ENCODE results near the gene RPS5.

The RPS5 gene

GRCh38 chr19:58387338-58388174 lies 487 bp downstream of the RPS5 start:
- peaks cover 10% of the 10 kb centered on the region; the same call in 1 of the 2 replicates for H3K36me3 ChIP-seq (replicated peaks; ENCODE audit: insufficient read depth, low read length)
- peaks cover 32% of the 10 kb centered on the region for H3K79me2 ChIP-seq (ENCODE audit: low read length)
- no peaks in the 10 kb centered on the region for H3K9me2 ChIP-seq (replicated peaks; ENCODE audit: insufficient read depth, low read length)
- H3K27ac ChIP-seq (ENCODE audit: low read length): peak overlapping the region; percentile 83; the same call in 1 of the 2 replicates
- H3F3A ChIP-seq (ENCODE audit: insufficient read depth, low read length): peaks cover 3% of the 10 kb centered on the region; the same call in 1 of the 2 replicates
- TF ChIP-seq, protein P1, sequence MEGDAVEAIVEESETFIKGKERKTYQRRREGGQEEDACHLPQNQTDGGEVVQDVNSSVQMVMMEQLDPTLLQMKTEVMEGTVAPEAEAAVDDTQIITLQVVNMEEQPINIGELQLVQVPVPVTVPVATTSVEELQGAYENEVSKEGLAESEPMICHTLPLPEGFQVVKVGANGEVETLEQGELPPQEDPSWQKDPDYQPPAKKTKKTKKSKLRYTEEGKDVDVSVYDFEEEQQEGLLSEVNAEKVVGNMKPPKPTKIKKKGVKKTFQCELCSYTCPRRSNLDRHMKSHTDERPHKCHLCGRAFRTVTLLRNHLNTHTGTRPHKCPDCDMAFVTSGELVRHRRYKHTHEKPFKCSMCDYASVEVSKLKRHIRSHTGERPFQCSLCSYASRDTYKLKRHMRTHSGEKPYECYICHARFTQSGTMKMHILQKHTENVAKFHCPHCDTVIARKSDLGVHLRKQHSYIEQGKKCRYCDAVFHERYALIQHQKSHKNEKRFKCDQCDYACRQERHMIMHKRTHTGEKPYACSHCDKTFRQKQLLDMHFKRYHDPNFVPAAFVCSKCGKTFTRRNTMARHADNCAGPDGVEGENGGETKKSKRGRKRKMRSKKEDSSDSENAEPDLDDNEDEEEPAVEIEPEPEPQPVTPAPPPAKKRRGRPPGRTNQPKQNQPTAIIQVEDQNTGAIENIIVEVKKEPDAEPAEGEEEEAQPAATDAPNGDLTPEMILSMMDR (IDR thresholded peaks at IDR 0.05; ENCODE audit: low read length): no peak
- TF ChIP-seq EZH2 (optimal IDR thresholded peaks at IDR 0.05; ENCODE audit: low read depth, low read length): no peak
- TF ChIP-seq EZH2phosphoT487 (IDR thresholded peaks at IDR 0.05; ENCODE audit: low read length): no peak
- H3K9ac ChIP-seq (ENCODE audit: low read length): peak overlapping the region; percentile 84
- DNase-seq: no peak
- no peaks in the 10 kb centered on the region for H4K20me1 ChIP-seq (ENCODE audit: insufficient read depth, low read length)
- no peaks in the 10 kb centered on the region for H3K27me3 ChIP-seq (replicated peaks; ENCODE audit: insufficient read depth, low read length)
- peak overlapping the region; percentile 87 for H3K4me3 ChIP-seq (ENCODE audit: low read length)
- peak overlapping the region; percentile 61 for H3K4me2 ChIP-seq (ENCODE audit: low read depth, low read length)
- no peaks in the 10 kb centered on the region for H3K9me3 ChIP-seq (replicated peaks; ENCODE audit: insufficient read depth, low read length)
- peak overlapping the region; percentile 24; the same call in 1 of the 2 replicates for H2AFZ ChIP-seq (ENCODE audit: low read length)
- H3K4me1 ChIP-seq (ENCODE audit: low read length): peaks cover 12% of the 10 kb centered on the region; the same call in 1 of the 2 replicates

- H3K4me1 ChIP-seq (ENCODE audit: low read length): peaks cover 12% of the 10 kb centered on the region; the same call in 1 of the 2 replicates
- H3K27ac ChIP-seq (ENCODE audit: low read length): no peak overlapping the region
- H3F3A ChIP-seq (ENCODE audit: insufficient read depth, low read length): peaks cover 3% of the 10 kb centered on the region; the same call in 1 of the 2 replicates
- H3K9me2 ChIP-seq (replicated peaks; ENCODE audit: insufficient read depth, low read length): no peaks in the 10 kb centered on the region
- no peak for TF ChIP-seq EZH2 (optimal IDR thresholded peaks at IDR 0.05; ENCODE audit: low read depth, low read length)
- TF ChIP-seq, protein P1 (IDR thresholded peaks at IDR 0.05; ENCODE audit: low read length): no peak
- no peak for TF ChIP-seq EZH2phosphoT487 (IDR thresholded peaks at IDR 0.05; ENCODE audit: low read length)
- peaks cover 37% of the 10 kb centered on the region for H3K79me2 ChIP-seq (ENCODE audit: low read length)
- H3K27me3 ChIP-seq (replicated peaks; ENCODE audit: insufficient read depth, low read length): no peaks in the 10 kb centered on the region
- H4K20me1 ChIP-seq (ENCODE audit: insufficient read depth, low read length): no peaks in the 10 kb centered on the region
- no peaks in the 10 kb centered on the region for H3K9me3 ChIP-seq (replicated peaks; ENCODE audit: insufficient read depth, low read length)
- no peak for DNase-seq
- no peak overlapping the region for H3K9ac ChIP-seq (ENCODE audit: low read length)
- H2AFZ ChIP-seq (ENCODE audit: low read length): no peak overlapping the region
- peaks cover 10% of the 10 kb centered on the region; the same call in 1 of the 2 replicates for H3K36me3 ChIP-seq (replicated peaks; ENCODE audit: insufficient read depth, low read length)
- H3K4me3 ChIP-seq (ENCODE audit: low read length): peak overlapping the region; percentile 87
- peak overlapping the region; percentile 61 for H3K4me2 ChIP-seq (ENCODE audit: low read depth, low read length)
Observed at GRCh38 chr19:58388175-58388526, 1.1 kb downstream of the RPS5 start.

GRCh38 chr19:58392945-58393724 lies 6.1 kb downstream of the RPS5 start:
- no peak overlapping the region for H3K9ac ChIP-seq (ENCODE audit: low read length)

More at GRCh38 chr19:58392945-58393724, 6.1 kb downstream of the RPS5 start:
- TF ChIP-seq, protein P1 (IDR thresholded peaks at IDR 0.05; ENCODE audit: low read length): no peak
- TF ChIP-seq EZH2phosphoT487 (IDR thresholded peaks at IDR 0.05; ENCODE audit: low read length) (no peak), EZH2 (optimal IDR thresholded peaks at IDR 0.05; ENCODE audit: low read depth, low read length) (no peak)
- Histone ChIP-seq H4K20me1 (ENCODE audit: insufficient read depth, low read length) (no peaks in the 10 kb centered on the region), H3K4me1 (ENCODE audit: low read length) (peaks cover 5% of the 10 kb centered on the region; the same call in 1 of the 2 replicates), H3K4me3 (ENCODE audit: low read length) (no peak overlapping the region), H3F3A (ENCODE audit: insufficient read depth, low read length) (no peaks in the 10 kb centered on the region), H3K36me3 (replicated peaks; ENCODE audit: insufficient read depth, low read length) (peaks cover 7% of the 10 kb centered on the region; the same call in 1 of the 2 replicates), H3K9me3 (replicated peaks; ENCODE audit: insufficient read depth, low read length) (no peaks in the 10 kb centered on the region), H2AFZ (ENCODE audit: low read length) (no peak overlapping the region), H3K4me2 (ENCODE audit: low read depth, low read length) (no peak overlapping the region), H3K79me2 (ENCODE audit: low read length) (peaks cover 26% of the 10 kb centered on the region), H3K27me3 (replicated peaks; ENCODE audit: insufficient read depth, low read length) (no peaks in the 10 kb centered on the region), H3K9me2 (replicated peaks; ENCODE audit: insufficient read depth, low read length) (no peaks in the 10 kb centered on the region), H3K27ac (ENCODE audit: low read length) (no peak overlapping the region)
- DNase-seq: no peak
